Measurements from ENCODE around the gene RPS16. TPM values are rescaled to one million over a fixed set of nuclear protein-coding genes. Genes with fewer than 3 reads are reported as not detected.

RPS16 gene
- total RNA-seq, 1 donor from 2014 or later, result 2,671 TPM

DNA sequence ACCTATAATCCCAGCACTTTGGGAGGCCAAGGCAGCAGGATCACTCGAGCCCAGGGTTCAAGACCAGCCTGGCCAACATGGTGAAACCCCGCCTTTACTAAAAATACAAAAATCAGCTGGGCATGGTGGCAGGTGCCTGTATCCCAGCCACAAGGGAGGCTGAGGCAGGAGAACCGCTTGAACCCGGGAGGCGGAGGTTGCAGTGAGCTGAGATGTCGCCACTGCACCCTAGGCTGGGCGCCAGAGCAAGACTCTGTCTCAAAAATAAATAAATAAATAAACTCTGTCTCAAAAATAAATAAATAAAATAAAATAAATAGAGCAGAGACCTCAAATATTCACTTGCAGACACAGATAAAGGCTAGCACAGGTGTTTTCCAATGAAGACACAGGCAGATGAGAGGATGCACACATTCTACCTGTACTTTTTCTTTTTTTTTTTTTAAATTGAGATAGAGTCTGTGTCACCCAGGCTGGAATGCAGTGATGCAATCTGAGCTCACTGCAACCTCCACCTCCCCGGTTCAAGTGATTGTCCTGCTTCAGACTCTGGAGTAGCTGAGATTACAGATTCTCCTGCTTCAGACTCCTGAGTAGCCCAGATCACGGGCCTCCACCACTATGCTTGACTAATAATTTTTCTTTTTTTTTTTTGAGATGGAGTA, 2.7 kb upstream of the RPS16 start:
- peaks cover 25% of the 10 kb centered on the region for H3K36me3 Mint-ChIP-seq (ENCODE audit: low read depth)
- no peak overlapping the region for H3K4me3 Mint-ChIP-seq
- intact Hi-C loops (cut with micrococcal nuclease), result no loop called here
- no peak for DNase-seq
- no peaks in the 10 kb centered on the region for H3K27me3 Mint-ChIP-seq
- no peak overlapping the region for H3K27ac Mint-ChIP-seq
- H3K4me1 Mint-ChIP-seq, result peaks cover 32% of the 10 kb centered on the region
- H3K9me3 Mint-ChIP-seq, result no peaks in the 10 kb centered on the region

- H3K4me1 Mint-ChIP-seq, result peaks cover 39% of the 10 kb centered on the region
- no peak for DNase-seq
- peaks cover 36% of the 10 kb centered on the region for H3K36me3 Mint-ChIP-seq (ENCODE audit: low read depth)
- intact Hi-C loops (cut with micrococcal nuclease), result loop anchor here (1.0 kb wide), 2 partner anchors 9 to 24 kb away; partner anchors contain the start of genes PLEKHG2 and SUPT5H
- H3K9me3 Mint-ChIP-seq, result no peaks in the 10 kb centered on the region
- H3K27me3 Mint-ChIP-seq, result no peaks in the 10 kb centered on the region
- H3K4me3 Mint-ChIP-seq, result peak overlapping the region; percentile 91
- peak overlapping the region; percentile 99 for H3K27ac Mint-ChIP-seq
These were observed 584 bp upstream of the RPS16 start for GRCh38 chr19:39436350-39436716.

- peaks cover 46% of the 10 kb centered on the region for H3K36me3 Mint-ChIP-seq (ENCODE audit: low read depth)
- no peak for DNase-seq
- H3K27ac Mint-ChIP-seq, result peak overlapping the region; percentile 99
- H3K9me3 Mint-ChIP-seq, result no peaks in the 10 kb centered on the region
- H3K27me3 Mint-ChIP-seq, result no peaks in the 10 kb centered on the region
- H3K4me1 Mint-ChIP-seq, result peaks cover 44% of the 10 kb centered on the region
- intact Hi-C loops (cut with micrococcal nuclease), result no loop called here
- H3K4me3 Mint-ChIP-seq, result peak overlapping the region; percentile 91
These were observed 1.3 kb downstream of the RPS16 start for GRCh38 chr19:39434123-39435076.

- peaks cover 44% of the 10 kb centered on the region for H3K4me1 Mint-ChIP-seq
- peak overlapping the region; percentile 85 for H3K27ac Mint-ChIP-seq
- intact Hi-C loops (cut with micrococcal nuclease), result no loop called here
- H3K36me3 Mint-ChIP-seq (ENCODE audit: low read depth), result peaks cover 46% of the 10 kb centered on the region
- H3K27me3 Mint-ChIP-seq, result no peaks in the 10 kb centered on the region
- peak overlapping the region; percentile 91 for H3K4me3 Mint-ChIP-seq
- no peaks in the 10 kb centered on the region for H3K9me3 Mint-ChIP-seq
- no peak for DNase-seq
These were observed 2.2 kb downstream of the RPS16 start for GRCh38 chr19:39433480-39434079.

DNA sequence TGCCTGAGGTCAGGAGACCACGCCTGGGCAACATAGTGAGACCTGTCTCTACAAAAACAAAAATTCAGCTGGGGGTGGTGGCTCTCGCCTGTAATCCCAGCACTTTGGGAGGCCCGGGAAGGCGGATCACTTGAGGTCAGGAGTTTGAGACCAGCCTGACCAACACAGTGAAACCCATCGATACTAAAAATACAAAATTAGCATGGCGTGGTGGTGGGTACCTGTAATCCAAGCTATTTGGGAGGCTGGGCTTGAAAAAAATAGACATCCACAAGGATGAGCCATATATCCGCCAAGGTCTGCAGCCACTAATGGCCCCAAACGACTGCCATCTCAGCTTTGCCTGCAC, 3.1 kb downstream of the RPS16 start:
- peaks cover 44% of the 10 kb centered on the region for H3K4me1 Mint-ChIP-seq
- intact Hi-C loops (cut with micrococcal nuclease), result no loop called here
- peak overlapping the region; percentile 85 for H3K27ac Mint-ChIP-seq
- H3K9me3 Mint-ChIP-seq, result no peaks in the 10 kb centered on the region
- no peaks in the 10 kb centered on the region for H3K27me3 Mint-ChIP-seq
- peak overlapping the region; percentile 26 for H3K4me3 Mint-ChIP-seq
- peaks cover 46% of the 10 kb centered on the region for H3K36me3 Mint-ChIP-seq (ENCODE audit: low read depth)
- DNase-seq, result no peak

DNA sequence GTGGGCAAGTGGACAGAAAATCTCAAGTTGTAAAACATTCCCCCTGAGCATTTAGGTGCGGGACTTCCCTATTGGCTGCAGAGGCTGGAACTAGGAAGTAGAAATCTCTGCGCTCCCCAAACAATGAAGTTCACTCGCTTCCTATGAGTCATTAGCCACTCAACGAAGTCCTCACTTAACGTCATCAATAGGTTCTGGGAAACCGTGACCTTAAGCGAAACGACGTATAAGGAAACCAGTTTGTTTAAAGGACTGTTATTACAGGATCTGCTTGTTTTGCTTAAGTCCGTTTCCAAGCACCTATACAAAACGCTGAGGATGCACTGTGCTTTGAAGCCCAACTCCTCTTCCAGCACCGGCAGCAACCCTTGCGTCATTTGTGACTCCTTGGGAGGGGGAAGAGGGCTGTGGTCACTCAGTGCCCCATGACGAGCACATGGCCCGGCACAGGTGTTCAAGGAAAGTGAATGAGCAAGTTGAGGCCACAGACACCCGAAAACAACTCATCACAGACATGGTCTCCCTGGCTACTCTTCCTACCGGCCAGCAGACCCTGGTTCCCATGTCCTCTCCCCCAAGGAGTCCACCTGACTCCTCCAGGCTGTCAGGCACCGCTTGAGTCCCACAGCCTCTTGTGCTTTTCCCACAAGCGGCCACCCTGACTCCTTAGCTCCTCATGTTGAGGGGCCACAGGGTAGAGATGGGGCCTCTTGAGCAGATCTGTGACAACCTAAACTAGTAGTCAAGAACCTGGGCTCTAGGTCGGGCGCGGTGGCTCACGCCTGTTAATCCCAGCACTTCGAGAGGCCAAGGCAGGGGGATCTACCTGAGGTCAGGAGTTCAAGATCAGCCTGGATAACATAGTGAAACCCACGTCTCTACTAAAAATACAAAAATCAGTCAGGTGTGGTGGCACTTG, 4.8 kb downstream of the RPS16 start:
- no peaks in the 10 kb centered on the region for H3K27me3 Mint-ChIP-seq
- peaks cover 49% of the 10 kb centered on the region for H3K36me3 Mint-ChIP-seq (ENCODE audit: low read depth)
- DNase-seq, result peak; percentile 91
- peaks cover 34% of the 10 kb centered on the region for H3K4me1 Mint-ChIP-seq
- peak overlapping the region; percentile 97 for H3K27ac Mint-ChIP-seq
- intact Hi-C loops (cut with micrococcal nuclease), result loop anchor here (1.0 to 2.0 kb wide), 3 partner anchors 17 to 40 kb away; partner anchors contain the start of genes MED29, PAF1 and PLEKHG2
- H3K4me3 Mint-ChIP-seq, result peak overlapping the region; percentile 66
- no peaks in the 10 kb centered on the region for H3K9me3 Mint-ChIP-seq

DNA sequence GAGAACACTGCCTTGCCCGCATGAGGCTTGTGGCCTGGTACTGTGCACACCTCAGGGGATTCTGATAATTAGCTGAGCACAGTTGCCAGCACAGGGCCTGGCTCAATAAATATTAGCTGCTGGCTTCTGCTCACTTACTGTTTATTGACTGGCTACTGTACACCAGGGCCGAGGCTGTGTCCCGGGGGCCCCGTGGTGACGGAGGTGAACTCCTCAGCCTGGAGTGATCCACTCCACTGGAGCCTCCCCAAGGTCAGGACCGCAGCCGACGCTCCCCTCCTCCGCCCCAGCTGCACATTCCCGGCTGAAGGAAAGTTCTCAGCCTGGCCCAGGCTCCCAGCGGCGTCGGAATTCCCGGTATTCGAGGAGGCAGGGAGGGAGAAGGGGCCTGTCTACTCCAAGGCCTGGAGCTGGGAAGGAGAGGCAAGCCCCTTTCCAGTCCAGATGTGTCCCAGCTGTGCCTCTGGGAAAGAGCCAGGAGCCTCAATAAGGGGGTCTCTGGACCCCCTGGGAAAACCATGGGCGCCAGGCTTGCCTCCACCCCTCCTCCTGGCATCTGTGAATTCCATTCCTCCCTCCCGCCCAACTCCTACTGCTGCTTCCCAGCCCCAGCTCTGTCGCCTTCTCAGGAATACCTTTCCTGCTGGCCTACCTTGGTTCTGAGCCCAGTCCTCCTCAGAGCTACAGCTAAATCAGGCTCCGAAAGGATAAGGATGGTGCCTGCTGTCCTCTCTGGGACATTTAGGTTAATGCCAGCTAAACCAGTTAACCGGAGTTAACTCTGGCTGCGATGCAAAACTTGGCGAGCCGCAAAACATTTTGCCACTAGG, 7.3 kb downstream of the RPS16 start:
- intact Hi-C loops (cut with micrococcal nuclease), result no loop called here
- Mint-ChIP-seq H3K9me3 (no peaks in the 10 kb centered on the region), H3K27me3 (no peaks in the 10 kb centered on the region), H3K36me3 (ENCODE audit: low read depth) (peaks cover 36% of the 10 kb centered on the region), H3K27ac (no peak overlapping the region), H3K4me1 (peaks cover 18% of the 10 kb centered on the region), H3K4me3 (no peak overlapping the region)
- no peak for DNase-seq

DNA sequence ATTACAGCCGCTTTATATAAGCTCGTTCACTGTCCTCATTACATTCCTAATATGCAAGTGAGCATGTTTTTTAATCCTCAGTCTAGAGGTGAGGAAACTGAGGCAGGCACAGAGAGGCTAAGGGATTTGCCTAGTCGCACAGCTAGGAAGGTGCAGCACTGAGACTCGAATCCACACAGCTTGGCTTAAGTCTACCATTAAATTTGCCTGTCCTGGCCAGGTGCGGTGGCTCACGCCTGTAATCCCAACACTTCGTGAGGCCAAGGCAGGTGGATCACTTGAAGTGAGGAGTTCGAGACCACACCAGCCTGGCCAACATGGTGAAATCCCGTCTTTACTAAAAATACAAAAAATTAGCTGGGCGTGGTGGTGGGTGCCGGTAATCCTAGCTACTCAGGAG, 8.0 kb downstream of the RPS16 start:
- Mint-ChIP-seq H3K36me3 (ENCODE audit: low read depth) (peaks cover 32% of the 10 kb centered on the region), H3K27me3 (no peaks in the 10 kb centered on the region), H3K27ac (no peak overlapping the region), H3K4me3 (no peak overlapping the region), H3K4me1 (peaks cover 14% of the 10 kb centered on the region), H3K9me3 (no peaks in the 10 kb centered on the region)
- DNase-seq, result no peak
- intact Hi-C loops (cut with micrococcal nuclease), result no loop called here

DNA sequence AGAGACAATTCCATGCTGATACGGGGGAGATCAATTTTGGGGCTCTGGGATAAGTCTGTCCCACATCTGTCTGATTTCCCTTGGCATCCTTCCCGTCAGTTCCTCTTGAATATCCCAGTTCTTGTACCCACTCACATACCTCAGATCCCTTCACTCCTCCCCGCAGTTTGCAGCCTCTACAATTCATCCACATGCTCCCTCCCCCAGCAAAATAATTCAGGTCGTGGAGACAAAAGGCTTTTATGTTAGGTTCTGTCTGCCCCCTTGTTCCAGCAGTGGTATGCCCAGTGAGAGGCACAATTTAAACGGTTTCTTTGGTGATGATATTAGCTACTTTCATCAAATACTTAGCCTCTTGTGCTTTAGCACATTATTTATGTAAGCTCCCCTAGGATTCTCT, 9.6 kb downstream of the RPS16 start:
- intact Hi-C loops (cut with micrococcal nuclease), result no loop called here

GRCh38 chr19:39425744-39426143, 10.0 kb downstream of the RPS16 start:
- peaks cover 28% of the 10 kb centered on the region for H3K36me3 Mint-ChIP-seq (ENCODE audit: low read depth)
- intact Hi-C loops (cut with micrococcal nuclease), result no loop called here
- H3K4me1 Mint-ChIP-seq, result peaks cover 5% of the 10 kb centered on the region
- no peaks in the 10 kb centered on the region for H3K9me3 Mint-ChIP-seq
- no peaks in the 10 kb centered on the region for H3K27me3 Mint-ChIP-seq
- H3K4me3 Mint-ChIP-seq, result no peak overlapping the region
- H3K27ac Mint-ChIP-seq, result no peak overlapping the region
- DNase-seq, result no peak

More for the DNA sequence above, 9.6 kb downstream of the RPS16 start:
- peaks cover 31% of the 10 kb centered on the region for H3K36me3 Mint-ChIP-seq (ENCODE audit: low read depth)
- H3K27me3 Mint-ChIP-seq, result no peaks in the 10 kb centered on the region
- no peaks in the 10 kb centered on the region for H3K9me3 Mint-ChIP-seq
- no peak overlapping the region for H3K27ac Mint-ChIP-seq
- H3K4me1 Mint-ChIP-seq, result peaks cover 9% of the 10 kb centered on the region
- H3K4me3 Mint-ChIP-seq, result no peak overlapping the region
- no peak for DNase-seq

- Mint-ChIP-seq H3K27me3 (no peaks in the 10 kb centered on the region), H3K9me3 (no peaks in the 10 kb centered on the region), H3K4me1 (no peaks in the 10 kb centered on the region), H3K27ac (no peak overlapping the region), H3K36me3 (ENCODE audit: low read depth) (peaks cover 27% of the 10 kb centered on the region), H3K4me3 (no peak overlapping the region)
- DNase-seq, result no peak
- intact Hi-C loops (cut with micrococcal nuclease), result no loop called here
These were observed 10.8 kb downstream of the RPS16 start for GRCh38 chr19:39424934-39425333.

DNA sequence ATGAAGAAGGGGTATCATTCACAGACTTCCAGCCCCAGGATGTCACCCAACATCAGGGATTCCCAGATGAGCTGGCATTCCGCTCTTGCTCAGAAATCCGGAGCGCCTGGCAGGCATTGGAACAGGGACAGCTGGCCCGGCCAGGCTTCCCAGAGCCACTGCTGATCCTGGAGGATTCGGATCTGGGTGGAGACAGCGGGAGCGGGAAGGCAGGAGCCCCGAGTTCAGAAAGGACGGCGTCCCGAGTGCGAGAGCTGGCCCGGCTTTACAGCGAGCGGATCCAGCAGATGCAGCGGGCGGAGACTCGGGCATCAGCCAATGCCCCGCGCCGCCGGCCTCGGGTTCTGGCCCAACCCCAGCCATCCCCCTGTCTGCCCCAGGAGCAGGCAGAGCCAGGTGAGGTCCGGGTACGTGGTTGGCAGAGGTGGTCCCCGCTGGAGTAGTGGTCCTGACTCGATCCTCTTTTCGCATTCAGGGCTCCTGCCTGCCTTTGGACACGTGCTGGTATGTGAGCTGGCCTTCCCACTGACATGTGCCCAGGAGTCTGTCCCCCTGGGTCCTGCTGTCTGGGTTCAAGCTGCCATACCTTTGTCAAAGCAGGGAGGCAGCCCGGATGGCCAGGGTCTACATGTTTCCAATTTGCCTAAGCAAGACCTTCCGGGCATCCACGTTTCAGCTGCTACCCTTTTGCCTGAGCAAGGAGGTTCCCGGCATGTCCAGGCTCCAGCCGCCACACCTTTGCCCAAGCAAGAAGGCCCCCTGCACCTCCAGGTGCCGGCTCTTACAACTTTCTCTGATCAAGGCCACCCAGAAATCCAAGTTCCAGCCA, 12.3 kb downstream of the RPS16 start:
- H3K4me3 Mint-ChIP-seq, result no peak overlapping the region
- no peak for DNase-seq
- H3K27ac Mint-ChIP-seq, result no peak overlapping the region
- H3K9me3 Mint-ChIP-seq, result no peaks in the 10 kb centered on the region
- no peaks in the 10 kb centered on the region for H3K27me3 Mint-ChIP-seq
- no peaks in the 10 kb centered on the region for H3K4me1 Mint-ChIP-seq
- H3K36me3 Mint-ChIP-seq (ENCODE audit: low read depth), result peaks cover 32% of the 10 kb centered on the region
- intact Hi-C loops (cut with micrococcal nuclease), result no loop called here

Measured in activated CD4-positive, alpha-beta T cell treated with anti-CD3 and anti-CD28 coated beads, Interleukin-2, amount 10 ng/mL, durations not matched to agents 24 days and 14 days (primary cell).